G401.6 (cell line): Measurements from ENCODE around the gene DOCK4.

Experiments used
- FAIRE-seq: peaks from 2 replicates; lab custom pipeline; 2012; peaks lifted over from hg19 to GRCh38; lab: Jason Lieb, UNC

DOCK4 gene

DNA sequence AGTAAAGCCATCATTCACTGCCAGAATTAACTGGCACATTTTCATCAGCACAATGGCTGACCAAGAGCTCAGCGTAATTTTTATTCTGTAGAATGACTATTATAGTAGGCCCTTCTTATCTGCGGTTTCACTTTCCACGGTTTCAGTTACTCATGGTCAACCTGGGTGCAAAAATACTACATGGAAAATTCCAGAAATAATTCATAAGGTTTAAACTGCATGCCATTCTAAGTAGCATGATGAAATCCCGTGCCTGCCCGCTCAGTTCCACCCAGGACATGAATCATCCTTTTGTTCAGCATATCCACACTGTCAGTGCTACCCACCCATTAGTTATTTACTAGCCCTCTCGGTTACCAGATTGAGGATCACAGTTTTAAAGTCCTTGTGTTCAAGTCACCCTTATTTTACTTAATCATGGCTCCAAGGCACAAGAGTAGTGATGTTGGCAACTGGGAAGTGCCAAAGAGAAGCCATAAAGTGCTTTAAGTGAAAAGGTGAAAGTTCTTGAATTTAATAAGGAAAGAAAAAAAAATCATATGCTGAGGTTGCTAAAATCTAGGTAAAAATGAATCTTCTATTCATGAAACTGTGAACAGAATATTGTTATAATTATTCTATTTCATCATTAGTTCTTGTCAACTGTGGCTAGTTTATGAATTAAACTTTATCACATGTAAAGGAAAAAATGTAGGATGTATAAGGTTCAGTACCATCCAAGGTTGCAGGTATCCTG is 204.9 kb downstream of the DOCK4 start:
- FAIRE-seq = no peak

GRCh38 chr7:111998326-111998725 is 207.9 kb downstream of the DOCK4 start:
- no peak for FAIRE-seq

DNA sequence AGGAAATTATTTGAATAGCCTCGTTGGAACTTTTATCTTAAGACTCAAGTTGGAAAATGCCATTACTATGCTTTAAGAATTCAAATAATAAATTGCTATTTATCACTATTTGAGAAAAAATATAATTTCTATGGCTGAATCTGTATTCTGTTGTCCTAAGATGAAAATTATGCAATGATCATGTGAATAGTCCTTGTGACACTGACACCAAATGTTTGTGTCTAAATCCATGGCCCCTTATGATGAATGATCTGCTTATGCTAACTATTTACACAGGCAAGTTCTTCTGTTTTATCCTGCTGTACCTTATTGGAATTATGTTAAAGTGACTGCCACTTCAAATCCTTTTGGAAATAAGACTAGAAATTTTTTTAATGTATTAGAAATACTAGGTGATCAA is 208.7 kb downstream of the DOCK4 start:
- no peak for FAIRE-seq

DNA sequence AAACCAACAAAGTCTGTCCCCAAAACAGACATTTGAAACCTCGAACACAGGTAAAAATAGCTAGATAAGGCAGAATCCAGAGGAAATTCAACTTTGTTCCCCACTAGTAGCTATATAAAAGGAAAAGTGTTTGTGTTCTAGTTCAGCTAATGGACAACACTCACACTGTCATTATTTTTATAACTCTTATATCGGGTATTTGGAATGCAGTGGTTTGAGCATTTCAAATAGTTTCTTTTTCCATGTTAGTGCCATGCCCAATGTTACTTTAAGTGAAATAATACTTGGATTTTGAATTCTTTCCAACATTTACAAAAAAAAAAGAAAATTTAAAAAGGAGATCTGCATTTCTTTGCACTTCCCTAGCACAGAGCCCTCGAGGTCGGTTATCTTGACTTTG is 213.6 kb downstream of the DOCK4 start:
- FAIRE-seq = no peak

GRCh38 chr7:111990643-111991042 is 215.6 kb downstream of the DOCK4 start:
- no peak for FAIRE-seq

- FAIRE-seq = no peak
Measured at GRCh38 chr7:111987886-111988285, 218.3 kb downstream of the DOCK4 start.

GRCh38 chr7:111987115-111987826 is 218.9 kb downstream of the DOCK4 start:
- no peak for FAIRE-seq

DNA sequence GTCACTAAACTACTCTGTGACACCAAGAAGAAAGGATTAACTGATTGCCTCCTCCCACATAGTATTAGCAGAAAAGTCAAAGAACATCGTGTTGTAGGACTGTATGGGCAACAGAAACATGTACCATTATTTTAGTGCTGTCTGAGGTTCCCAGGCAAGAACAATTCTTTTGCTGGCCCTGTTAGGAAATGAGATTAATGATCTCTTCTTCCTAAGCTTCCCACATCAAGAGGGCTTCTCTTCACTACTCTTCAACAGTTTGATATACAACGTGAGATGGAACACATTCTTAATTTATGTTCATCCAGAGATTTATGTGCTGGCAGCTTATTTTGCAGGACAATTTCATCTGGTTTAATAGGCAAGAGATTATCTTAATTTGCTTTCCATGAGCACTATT is 219.6 kb downstream of the DOCK4 start:
- no peak for FAIRE-seq

DNA sequence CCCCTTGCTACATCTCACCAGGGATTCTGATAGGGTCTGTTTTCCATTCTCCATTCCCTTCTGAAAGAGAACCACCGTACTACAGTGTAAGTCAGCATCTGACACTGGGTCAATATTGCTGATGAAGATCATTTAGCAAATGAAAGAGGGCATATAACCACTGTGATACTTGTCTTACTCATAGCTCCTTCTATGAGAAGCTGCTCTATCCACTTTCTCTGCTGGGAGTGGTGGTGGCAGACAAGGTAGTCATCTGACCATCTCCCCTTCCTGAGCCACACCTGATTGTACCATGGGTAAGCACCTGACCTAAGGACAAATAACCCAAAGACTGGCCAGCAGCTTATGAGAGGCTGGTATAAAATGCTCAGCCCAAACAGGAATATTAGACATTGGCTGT is 220.4 kb downstream of the DOCK4 start:
- no peak for FAIRE-seq

DNA sequence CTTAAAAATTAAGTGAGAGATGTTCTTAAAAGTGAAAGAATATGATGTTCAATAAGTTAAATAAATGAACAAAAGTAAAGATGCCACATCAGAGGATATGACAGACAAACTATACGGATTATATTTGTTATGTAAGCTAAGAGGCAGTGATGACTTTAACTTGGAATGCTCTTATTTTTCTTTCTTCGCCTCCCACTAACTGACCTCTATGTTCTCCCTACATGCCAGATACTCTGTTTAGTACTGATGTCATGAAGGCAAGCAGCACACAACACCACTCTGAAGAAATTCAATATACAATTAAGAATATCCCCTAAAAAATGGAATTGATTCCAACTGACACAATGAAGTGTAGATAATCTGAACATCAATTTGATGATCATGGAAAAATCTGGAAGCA is 223.4 kb downstream of the DOCK4 start:
- no peak for FAIRE-seq

DNA sequence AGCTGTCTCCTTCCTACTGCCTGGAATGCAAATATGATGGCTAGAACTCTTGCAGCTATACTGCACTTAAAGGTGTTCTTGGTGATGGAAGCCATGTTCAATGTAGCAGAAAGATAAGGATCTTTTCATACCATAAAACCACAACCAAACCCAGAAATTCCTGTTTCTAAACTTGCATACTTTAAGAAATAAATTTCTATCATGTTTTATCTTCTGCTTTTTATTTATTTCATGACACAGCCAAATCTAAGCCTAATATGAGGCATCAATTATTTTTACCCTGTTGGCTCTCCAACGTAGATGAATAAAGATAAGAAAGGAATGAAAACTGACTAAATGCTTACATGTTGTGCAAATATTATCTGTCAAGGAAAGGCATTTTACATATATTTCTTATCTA is 224.1 kb downstream of the DOCK4 start:
- no peak for FAIRE-seq

- no peak for FAIRE-seq
Measured at GRCh38 chr7:111980725-111981124, 225.5 kb downstream of the DOCK4 start.

DNA sequence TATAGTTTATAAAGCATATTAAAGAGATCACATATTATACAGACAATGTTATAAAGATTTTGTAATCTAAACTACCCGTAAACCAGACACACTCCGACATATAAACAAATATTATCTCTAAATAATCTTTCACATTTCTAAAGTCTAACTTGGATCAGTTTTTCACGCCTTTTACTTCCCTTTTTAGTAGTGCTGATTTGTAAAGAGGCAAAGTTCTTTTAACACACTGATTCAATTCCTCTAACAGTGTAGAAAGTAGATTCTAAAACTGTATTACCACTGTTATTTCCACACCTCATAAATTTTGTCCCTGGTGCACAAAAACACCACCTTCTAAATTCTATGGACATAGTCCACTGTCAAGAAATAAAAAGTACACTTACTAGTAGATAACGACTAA is 230.9 kb downstream of the DOCK4 start:
- no peak for FAIRE-seq

GRCh38 chr7:111960984-111961383 is 245.2 kb downstream of the DOCK4 start:
- FAIRE-seq = no peak

DNA sequence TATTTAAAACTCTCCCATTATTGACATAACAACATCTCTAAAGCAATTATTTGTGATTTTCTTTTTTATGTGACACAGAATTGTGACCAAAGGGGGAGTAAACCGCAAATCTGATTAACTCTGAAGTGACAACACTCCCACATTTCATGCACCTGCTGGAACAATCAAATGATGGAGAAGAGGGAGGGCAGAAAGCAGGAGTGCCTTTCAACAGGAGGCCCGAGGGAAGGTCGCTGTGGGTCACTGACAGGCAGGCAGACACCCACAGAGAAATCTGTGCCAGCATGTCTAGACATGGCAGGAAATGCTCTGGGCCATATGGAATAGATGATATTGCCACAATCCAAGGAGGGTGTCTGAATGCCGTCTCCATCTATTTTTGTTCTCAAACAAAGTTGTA is 247.3 kb downstream of the DOCK4 start:
- FAIRE-seq = no peak

GRCh38 chr7:111958431-111958830 is 247.8 kb downstream of the DOCK4 start:
- no peak for FAIRE-seq

- no peak for FAIRE-seq
Measured at GRCh38 chr7:111955616-111956015, 250.6 kb downstream of the DOCK4 start.

- no peak for FAIRE-seq
Measured at GRCh38 chr7:111954474-111955381, 251.5 kb downstream of the DOCK4 start.

- no peak for FAIRE-seq
Measured at GRCh38 chr7:111954056-111954455, 252.1 kb downstream of the DOCK4 start.

- FAIRE-seq = no peak
Measured at GRCh38 chr7:111953611-111954010, 252.6 kb downstream of the DOCK4 start.

DNA sequence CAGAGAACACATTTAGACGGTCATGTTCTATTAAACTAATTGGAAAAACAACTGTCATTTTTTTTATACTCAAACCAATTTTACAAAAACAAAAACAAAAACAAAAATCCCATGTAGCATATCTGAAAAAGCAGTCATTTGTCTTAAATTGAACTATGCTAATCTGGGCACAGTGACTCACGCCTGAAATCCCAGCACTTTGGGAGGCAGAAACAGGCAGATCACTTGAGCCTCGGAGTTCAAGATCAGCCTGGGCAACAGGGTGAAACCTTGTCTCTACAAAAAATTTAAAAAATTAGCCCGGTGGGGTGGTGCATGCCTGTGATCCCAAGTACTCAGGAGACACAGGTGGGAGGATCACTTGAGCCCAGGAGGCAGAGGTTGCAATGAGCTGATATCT is 253.4 kb downstream of the DOCK4 start:
- FAIRE-seq = no peak

GRCh38 chr7:111951052-111951451 is 255.1 kb downstream of the DOCK4 start:
- FAIRE-seq = no peak
